Neuronal stem cell (in vitro differentiated cells): Measurements from ENCODE around the gene IL17C.

ENCODE experiments used
- DNase-seq: peaks from one replicate; pipeline ENCODE4 v3.0.0-alpha.2; 2013; ENCODE audit warnings: low spot score
- H2AFZ ChIP-seq: one replicate; pipeline ENCODE4 v1.6.1; 2013; ENCODE audit warnings: mild to moderate bottlenecking, low read length, inconsistent platforms
- H2AK5ac ChIP-seq: 2 replicates; pipeline ENCODE4 v1.6.1; 2013; ENCODE audit warnings: low read depth, mild to moderate bottlenecking, inconsistent platforms, low read length, moderate library complexity, mixed read lengths
- H2BK120ac ChIP-seq: 2 replicates; pipeline ENCODE4 v1.6.1; 2013; ENCODE audit warnings: low read depth, mild to moderate bottlenecking, inconsistent platforms, low read length, moderate library complexity, mixed read lengths
- H2BK12ac ChIP-seq: one replicate; pipeline ENCODE4 v1.6.1; 2013; ENCODE audit warnings: low read length, inconsistent platforms
- H2BK15ac ChIP-seq: 2 replicates; pipeline ENCODE4 v1.6.1; 2013; ENCODE audit warnings: mild to moderate bottlenecking, low read length, inconsistent platforms, mixed read lengths
- H2BK5ac ChIP-seq: one replicate; pipeline ENCODE4 v1.6.1; 2013; ENCODE audit warnings: inconsistent platforms, mild to moderate bottlenecking, low read length, moderate library complexity
- H3K14ac ChIP-seq: one replicate; pipeline ENCODE4 v1.6.1; 2013; ENCODE audit warnings: low read length, inconsistent platforms
- H3K18ac ChIP-seq: 2 replicates; pipeline ENCODE4 v1.6.1; 2013; ENCODE audit warnings: low read length, inconsistent platforms
- H3K23ac ChIP-seq: 2 replicates; pipeline ENCODE4 v1.6.1; 2013; ENCODE audit warnings: low read depth, mild to moderate bottlenecking, mixed read lengths, low read length, inconsistent platforms; ENCODE audit not compliant: poor library complexity
- H3K27ac ChIP-seq: replicated peaks from 3 replicates; pipeline ENCODE4 v1.5.1; 2013; ENCODE audit warnings: low read length, inconsistent platforms
- H3K27me3 ChIP-seq, 3 experiments: 2 replicates each; pipeline ENCODE4 v1.6.1; 2013; ENCODE audit warnings: low read length in 3 of 3, mild to moderate bottlenecking in 2 of 3, inconsistent platforms in 1 of 3, low read depth in 1 of 3, mixed read lengths in 1 of 3, moderate library complexity in 1 of 3; ENCODE audit not compliant: control insufficient read depth in 3 of 3, insufficient read depth in 3 of 3
- H3K36me3 ChIP-seq, 2 donors: replicated peaks in 1 of 2; 2 replicates each; pipeline ENCODE4 v1.6.1; 2013; ENCODE audit warnings: low read length in 2 of 2; ENCODE audit not compliant: control insufficient read depth in 2 of 2, insufficient read depth in 2 of 2
- H3K4ac ChIP-seq: 2 replicates; pipeline ENCODE4 v1.6.1; 2013; ENCODE audit warnings: inconsistent platforms, mild to moderate bottlenecking, low read length, moderate library complexity
- H3K4me1 ChIP-seq, 2 donors: 1 replicate in 1 of 2; 2 replicates in 1 of 2; pipeline ENCODE4 v1.6.1; 2013; ENCODE audit warnings: low read length in 2 of 2, low read depth in 1 of 2; ENCODE audit not compliant: control insufficient read depth in 2 of 2, insufficient read depth in 1 of 2
- H3K4me2 ChIP-seq: one replicate; pipeline ENCODE4 v1.6.1; 2013; ENCODE audit warnings: mild to moderate bottlenecking, low read length, inconsistent platforms; ENCODE audit not compliant: insufficient read depth, poor library complexity, severe bottlenecking
- H3K4me3 ChIP-seq, 2 donors: 2 replicates each; pipeline ENCODE4 v1.5.1; 2013; ENCODE audit warnings: low read length in 2 of 2, mild to moderate bottlenecking in 2 of 2, inconsistent platforms in 1 of 2, moderate library complexity in 1 of 2
- H3K79me1 ChIP-seq: one replicate; pipeline ENCODE4 v1.6.1; 2013; ENCODE audit warnings: low read depth, mild to moderate bottlenecking, inconsistent platforms, low read length, moderate library complexity
- H3K9ac ChIP-seq: one replicate; pipeline ENCODE4 v1.6.1; 2013; ENCODE audit warnings: mild to moderate bottlenecking, low read depth, low read length, inconsistent platforms; ENCODE audit not compliant: poor library complexity
- H3K9me3 ChIP-seq, 2 donors: replicated peaks in 1 of 2; 2 replicates each; pipeline versions ENCODE3 to v1.6.1; 2013; ENCODE audit warnings: low read length in 2 of 2, mild to moderate bottlenecking in 2 of 2, inconsistent platforms in 1 of 2, low read depth in 1 of 2, mixed read lengths in 1 of 2, moderate library complexity in 1 of 2; ENCODE audit not compliant: control insufficient read depth in 2 of 2, insufficient read depth in 1 of 2
- H4K8ac ChIP-seq: one replicate; pipeline ENCODE4 v1.6.1; 2013; ENCODE audit warnings: low read depth, mild to moderate bottlenecking, inconsistent platforms, low read length, moderate library complexity
- H4K91ac ChIP-seq: one replicate; pipeline ENCODE4 v1.6.1; 2013; ENCODE audit warnings: low read length, low read depth, mild to moderate bottlenecking, inconsistent platforms; ENCODE audit not compliant: poor library complexity
- WGBS, 2 donors: extraction: QIAGEN DNeasy Blood & Tissue Kit; methylation state at CpG; one replicate each; pipeline ENCODE4 v1.1.7; 2013; ENCODE audit warnings: missing lambda C conversion rate in 2 of 2, mixed read lengths in 1 of 2; ENCODE audit not compliant: insufficient read length in 2 of 2, insufficient replicate concordance in 1 of 2; ENCODE audit errors: extremely low coverage in 2 of 2; 5-methylcytosine and 5-hydroxymethylcytosine counted together

The IL17C gene

GRCh38 chr16:88651276-88651988, 13.1 kb downstream of the IL17C start:
- no peaks in the 10 kb centered on the region for H3K27me3 ChIP-seq
- peak overlapping the region; percentile 6 for H3K27ac ChIP-seq
- H3K23ac ChIP-seq = peak overlapping the region; percentile 99
- no peak overlapping the region for H2AFZ ChIP-seq
- peak overlapping the region; percentile 3 to 47 for H3K4me3 ChIP-seq
- H3K4me2 ChIP-seq = peak overlapping the region; percentile 98
- no peaks in the 10 kb centered on the region for H3K9me3 ChIP-seq
- peak overlapping the region; percentile 21 for H3K9ac ChIP-seq
- H2BK15ac ChIP-seq = peak overlapping the region; percentile 26
- no peak overlapping the region for H4K8ac ChIP-seq
- no peak overlapping the region for H3K14ac ChIP-seq
- H4K91ac ChIP-seq = no peak overlapping the region
- H3K79me1 ChIP-seq = peaks cover 16% of the 10 kb centered on the region
- H2BK12ac ChIP-seq = peak overlapping the region; percentile 30
- H3K4me1 ChIP-seq = peaks cover 14 to 17% of the 10 kb centered on the region in 2 donors
- no peak for DNase-seq
- peak overlapping the region; percentile 81 for H2AK5ac ChIP-seq
- peak overlapping the region; percentile 83 for H3K18ac ChIP-seq
- WGBS, 2 donors = no CpG with 5 or more reads among the region's 24 CpGs
- peaks cover 31 to 55% of the 10 kb centered on the region in 2 donors for H3K36me3 ChIP-seq
- no peak overlapping the region for H3K4ac ChIP-seq
- no peak overlapping the region for H2BK120ac ChIP-seq
- no peak overlapping the region for H2BK5ac ChIP-seq

GRCh38 chr16:88651989-88652761, 13.8 kb downstream of the IL17C start:
- H4K91ac ChIP-seq = no peak overlapping the region
- H2BK5ac ChIP-seq = peak overlapping the region; percentile 75
- H3K27ac ChIP-seq = no peak overlapping the region
- peak overlapping the region in 1 of 2 donors; percentile 3 for H3K4me3 ChIP-seq
- no peak overlapping the region for H2AK5ac ChIP-seq
- H3K18ac ChIP-seq = no peak overlapping the region
- peaks cover 17% of the 10 kb centered on the region for H3K79me1 ChIP-seq
- H3K36me3 ChIP-seq = peaks cover 36 to 62% of the 10 kb centered on the region in 2 donors
- WGBS, 2 donors = no CpG with 5 or more reads among the region's 29 CpGs
- H3K27me3 ChIP-seq = no peaks in the 10 kb centered on the region
- H3K4me2 ChIP-seq = no peak overlapping the region
- H2BK12ac ChIP-seq = no peak overlapping the region
- H3K9me3 ChIP-seq = no peaks in the 10 kb centered on the region
- peaks cover 14 to 17% of the 10 kb centered on the region in 2 donors for H3K4me1 ChIP-seq
- H3K23ac ChIP-seq = peak overlapping the region; percentile 55
- H4K8ac ChIP-seq = no peak overlapping the region
- H3K4ac ChIP-seq = no peak overlapping the region
- no peak overlapping the region for H2BK120ac ChIP-seq
- no peak overlapping the region for H3K14ac ChIP-seq
- H2AFZ ChIP-seq = no peak overlapping the region
- no peak overlapping the region for H3K9ac ChIP-seq
- no peak for DNase-seq
- H2BK15ac ChIP-seq = no peak overlapping the region

GRCh38 chr16:88652762-88653063, 14.3 kb downstream of the IL17C start:
- Histone ChIP-seq H2AFZ (no peak overlapping the region), H4K8ac (no peak overlapping the region), H3K27ac (no peak overlapping the region), H3K4me1 (peaks cover 14 to 17% of the 10 kb centered on the region in 2 donors), H2AK5ac (no peak overlapping the region), H3K9me3 (no peaks in the 10 kb centered on the region), H3K18ac (no peak overlapping the region), H2BK12ac (no peak overlapping the region), H2BK120ac (no peak overlapping the region), H3K14ac (no peak overlapping the region), H3K36me3 (peaks cover 37 to 68% of the 10 kb centered on the region in 2 donors), H3K4me3 (no peak overlapping the region), H2BK5ac (no peak overlapping the region), H3K4ac (no peak overlapping the region), H3K79me1 (peaks cover 21% of the 10 kb centered on the region), H4K91ac (no peak overlapping the region), H3K9ac (no peak overlapping the region), H3K27me3 (no peaks in the 10 kb centered on the region), H3K4me2 (no peak overlapping the region), H3K23ac (peak overlapping the region; percentile 55), H2BK15ac (no peak overlapping the region)
- no peak for DNase-seq
- no CpG with 5 or more reads among the region's 8 CpGs for WGBS, 2 donors

GRCh38 chr16:88653101-88653500, 14.7 kb downstream of the IL17C start:
- no peak for DNase-seq
- peaks cover 40 to 71% of the 10 kb centered on the region in 2 donors for H3K36me3 ChIP-seq
- H3K79me1 ChIP-seq = peaks cover 22% of the 10 kb centered on the region

More at GRCh38 chr16:88653101-88653500, 14.7 kb downstream of the IL17C start:
- H2AK5ac ChIP-seq = no peak overlapping the region
- no CpG with 5 or more reads among the region's 13 CpGs for WGBS, 2 donors
- no peak overlapping the region for H2AFZ ChIP-seq
- no peak overlapping the region for H2BK5ac ChIP-seq
- no peak overlapping the region for H3K18ac ChIP-seq
- H3K4me1 ChIP-seq = peaks cover 14 to 17% of the 10 kb centered on the region in 2 donors
- H3K4me3 ChIP-seq = no peak overlapping the region
- no peak overlapping the region for H2BK12ac ChIP-seq
- H3K23ac ChIP-seq = no peak overlapping the region
- no peak overlapping the region for H4K8ac ChIP-seq
- no peak overlapping the region for H2BK15ac ChIP-seq
- no peak overlapping the region for H3K27ac ChIP-seq
- H2BK120ac ChIP-seq = no peak overlapping the region
- no peak overlapping the region for H3K9ac ChIP-seq
- H3K27me3 ChIP-seq = no peaks in the 10 kb centered on the region
- H3K4me2 ChIP-seq = no peak overlapping the region
- no peak overlapping the region for H4K91ac ChIP-seq
- H3K9me3 ChIP-seq = no peaks in the 10 kb centered on the region
- H3K14ac ChIP-seq = no peak overlapping the region
- H3K4ac ChIP-seq = no peak overlapping the region
